ENCODE data around the gene MICU2. TPM values are rescaled to one million over a fixed set of nuclear protein-coding genes. Genes with fewer than 3 reads are reported as not detected.

The MICU2 gene
- total RNA-seq (2022; extraction: Qiagen RNA extraction), result 15.9 to 17.5 TPM (median 16.8 TPM) in 5 replicates

GRCh38 chr13:21603531-21604448 lies at the start of gene MICU2:
MICU2 (minus strand) TSS chr13:21604170; CDS start chr13:21604148, 22 bp downstream.

GRCh38 chr13:21458813-21459701 lies 144.9 kb downstream of the MICU2 start, which contains the start of gene ZDHHC20:
ZDHHC20 (minus strand) TSS chr13:21459303; CDS start chr13:21459171, 132 bp downstream.

Other genes starting within 250 kb of the MICU2 start
- gene ZDHHC20, start 144.9 kb downstream of the MICU2 start, total RNA-seq (2022; extraction: Qiagen RNA extraction), result 14.6 to 22.8 TPM (median 20.0 TPM) in 5 replicates
- not detected in 5 replicates for gene FGF9, start 66.9 kb upstream of the MICU2 start, total RNA-seq (2022; extraction: Qiagen RNA extraction)